GM20431 (cell line): ENCODE measurements around the gene PSMD3.
"Not testable (repeated sequence)": the region's sequence is repeated elsewhere in the genome, so short reads cannot be mapped to it uniquely, and the experiment has no call there.

Experiments used
- in situ Hi-C: fragments of 300-500 bp; cut with MseI, MboI; formaldehyde crosslinking; loops from one replicate; pipeline ENCODE4 v1.15.0; 2020; ENCODE audit warnings: low sequenced_read_pairs; ENCODE audit not compliant: unreplicated experiment

The PSMD3 gene

GRCh38 chr17:39988206-39988810 lies 7.7 kb downstream of the PSMD3 start:
- in situ Hi-C loops = no loop called here

DNA sequence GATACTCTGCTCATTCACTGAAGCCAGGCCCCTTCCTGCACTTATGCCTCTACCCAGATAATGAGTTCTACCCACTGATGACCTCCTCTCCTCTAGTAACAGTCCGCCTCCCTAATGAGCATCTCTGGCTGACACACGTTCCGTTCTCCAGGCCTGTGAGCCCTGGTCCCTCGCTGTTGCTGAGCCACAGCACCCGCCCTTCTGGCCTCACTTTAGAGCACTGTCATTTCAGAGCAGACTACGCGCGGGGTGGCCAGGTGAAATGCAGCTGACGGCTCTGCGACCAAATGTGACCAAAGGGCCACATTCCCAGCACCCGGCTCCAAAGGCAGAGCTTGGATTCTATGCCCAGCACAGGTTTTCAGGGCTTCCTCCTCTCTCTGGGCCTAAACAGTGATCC lies 13.8 kb downstream of the PSMD3 start:
- in situ Hi-C loops = no loop called here

DNA sequence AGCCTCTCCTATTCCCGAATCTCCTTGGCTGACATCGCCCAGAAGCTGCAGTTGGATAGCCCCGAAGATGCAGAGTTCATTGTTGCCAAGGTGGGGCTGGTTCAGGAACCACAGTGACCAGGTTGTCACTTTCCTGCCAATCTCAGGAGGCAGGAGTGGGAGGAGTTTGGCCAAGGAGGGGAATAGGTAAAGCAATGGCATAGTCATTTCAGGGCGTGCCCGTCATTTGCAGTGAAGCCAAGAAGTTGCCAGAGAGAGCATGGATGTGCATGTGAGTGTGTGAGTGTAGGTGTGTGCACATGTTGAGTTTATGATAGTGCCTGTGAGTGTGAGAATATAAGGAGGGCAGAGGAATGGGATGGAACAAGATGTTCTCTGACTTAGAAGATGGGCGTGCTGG lies 14.8 kb downstream of the PSMD3 start:
- in situ Hi-C loops = no loop called here

DNA sequence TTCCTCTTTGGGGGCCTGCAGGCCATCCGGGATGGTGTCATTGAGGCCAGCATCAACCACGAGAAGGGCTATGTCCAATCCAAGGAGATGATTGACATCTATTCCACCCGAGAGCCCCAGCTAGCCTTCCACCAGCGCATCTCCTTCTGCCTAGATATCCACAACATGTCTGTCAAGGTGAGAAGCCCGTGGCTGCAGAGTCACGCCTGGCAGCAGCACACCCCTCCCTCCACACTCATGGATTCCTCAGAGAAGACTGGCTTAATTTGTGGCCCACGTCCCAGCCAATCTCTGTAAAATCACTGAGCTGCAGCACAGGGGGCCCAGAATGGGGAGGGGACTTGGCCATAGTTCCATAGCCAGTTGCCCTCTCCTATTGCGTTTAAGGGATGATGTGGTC lies 15.6 kb downstream of the PSMD3 start:
- in situ Hi-C loops = no loop called here

GRCh38 chr17:39996800-39997199 lies 16.2 kb downstream of the PSMD3 start:
- in situ Hi-C loops = no loop called here

- in situ Hi-C loops = no loop called here
These were observed 16.9 kb downstream of the PSMD3 start for GRCh38 chr17:39997543-39997942.

- in situ Hi-C loops = no loop called here
These were observed 18.5 kb downstream of the PSMD3 start for GRCh38 chr17:39999067-39999466.

GRCh38 chr17:40000161-40000560 lies 19.6 kb downstream of the PSMD3 start:
- in situ Hi-C loops = no loop called here

GRCh38 chr17:40001335-40001734 lies 20.7 kb downstream of the PSMD3 start:
- in situ Hi-C loops = not testable (repeated sequence)

- in situ Hi-C loops = no loop called here
These were observed 23.5 kb downstream of the PSMD3 start for GRCh38 chr17:40004072-40004471.

DNA sequence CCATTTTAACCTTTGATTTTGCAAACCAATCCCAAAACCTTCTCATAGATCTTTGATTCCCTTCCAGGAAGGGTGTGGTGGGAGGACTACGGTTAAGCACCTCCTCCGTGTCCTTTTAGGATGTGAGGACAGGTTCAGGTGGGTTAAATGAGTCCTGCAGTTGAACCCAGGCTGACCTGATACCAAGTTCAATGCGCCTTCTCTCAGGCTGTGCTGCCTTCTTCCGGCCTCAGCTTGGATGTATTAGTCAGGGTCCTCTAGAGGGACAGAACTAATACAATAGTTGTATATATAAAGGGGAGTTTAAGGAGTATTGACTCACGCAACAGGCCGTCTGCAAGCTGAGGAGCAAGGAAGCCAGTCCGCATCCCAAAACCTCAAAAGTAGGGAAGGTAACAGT lies 24.1 kb downstream of the PSMD3 start:
- in situ Hi-C loops = no loop called here

DNA sequence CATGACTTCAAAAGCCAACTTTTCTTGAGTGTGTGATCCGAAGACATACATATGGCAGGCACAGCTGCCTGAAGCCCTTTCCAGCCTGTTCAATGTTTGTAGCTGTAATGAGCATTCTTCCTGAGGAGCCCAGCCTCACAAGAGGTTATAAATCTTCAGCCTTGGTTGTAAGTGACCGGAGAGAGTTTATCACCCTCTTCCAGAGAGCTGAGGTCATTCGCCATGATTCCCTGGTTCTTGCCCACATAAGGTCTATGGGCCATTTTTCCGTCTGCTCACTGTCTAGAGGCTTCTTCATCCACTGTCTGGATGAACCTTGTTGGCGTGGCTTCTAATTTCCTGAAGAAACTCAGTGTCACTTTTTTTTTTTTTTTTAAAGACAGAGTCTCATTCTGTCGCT lies 24.9 kb downstream of the PSMD3 start:
- in situ Hi-C loops = no loop called here

DNA sequence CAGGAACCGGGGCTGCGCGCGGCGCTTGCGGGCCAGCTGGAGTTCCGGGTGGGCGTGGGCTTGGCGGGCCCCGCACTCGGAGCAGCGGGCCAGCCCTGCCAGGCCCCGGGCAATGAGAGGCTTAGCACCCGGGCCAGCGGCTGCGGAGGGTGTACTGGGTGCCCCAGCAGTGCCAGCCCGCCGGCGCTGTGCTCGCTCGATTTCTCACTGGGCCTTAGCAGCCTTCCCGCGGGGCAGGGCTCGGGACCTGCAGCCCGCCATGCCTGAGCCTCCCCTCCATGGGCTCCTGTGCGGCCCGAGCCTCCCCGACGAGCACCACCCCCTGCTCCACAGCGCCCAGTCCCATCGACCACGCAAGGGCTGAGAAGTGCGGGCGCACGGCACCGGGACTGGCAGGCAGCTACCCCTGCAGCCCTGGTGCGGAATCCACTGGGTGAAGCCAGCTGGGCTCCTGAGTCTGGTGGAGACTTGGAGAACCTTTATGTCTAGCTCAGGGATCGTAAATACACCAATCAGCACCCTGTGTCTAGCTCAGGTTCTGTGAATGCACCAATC lies 30.4 kb downstream of the PSMD3 start:
- in situ Hi-C loops = not testable (repeated sequence)

GRCh38 chr17:40012017-40012647 lies 31.5 kb downstream of the PSMD3 start:
- in situ Hi-C loops = not testable (repeated sequence)

DNA sequence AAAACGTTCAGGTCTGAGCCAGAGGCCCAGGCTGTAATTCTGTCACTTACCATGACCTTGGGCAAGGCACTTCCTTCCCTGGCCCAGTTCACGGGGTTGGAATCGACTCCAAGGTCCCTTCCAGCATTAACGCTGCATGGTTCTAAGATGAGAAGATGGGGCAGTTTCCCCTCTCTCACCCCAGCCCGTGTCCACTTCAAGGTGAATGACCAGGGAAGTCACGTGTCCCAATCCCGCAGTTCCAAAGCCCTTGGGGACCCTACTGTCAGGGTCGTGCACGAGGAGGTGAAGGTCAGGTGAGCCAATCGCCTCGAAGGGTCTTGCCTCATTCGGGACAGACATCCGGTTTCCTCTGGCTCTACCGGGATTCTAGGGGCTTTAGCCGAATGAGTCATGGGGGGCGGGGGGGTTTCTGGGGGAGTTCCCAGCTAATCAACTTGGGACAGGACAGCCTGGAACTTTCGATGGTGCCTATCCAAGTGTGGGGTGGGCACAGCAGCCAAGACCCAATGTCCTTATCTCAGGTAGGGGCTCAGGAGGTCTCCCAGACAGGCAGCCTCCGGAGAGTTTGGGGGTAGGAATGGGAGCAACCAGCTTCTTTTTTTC lies 33.9 kb downstream of the PSMD3 start:
- in situ Hi-C loops = no loop called here

GRCh38 chr17:40015005-40015997 lies 34.7 kb downstream of the PSMD3 start, which contains the start of gene CSF3:
Gene CSF3, plus strand, starts transcription at chr17:40015440. Its CDS starts 35 bp downstream, at chr17:40015475.
- in situ Hi-C loops = no loop called here

DNA sequence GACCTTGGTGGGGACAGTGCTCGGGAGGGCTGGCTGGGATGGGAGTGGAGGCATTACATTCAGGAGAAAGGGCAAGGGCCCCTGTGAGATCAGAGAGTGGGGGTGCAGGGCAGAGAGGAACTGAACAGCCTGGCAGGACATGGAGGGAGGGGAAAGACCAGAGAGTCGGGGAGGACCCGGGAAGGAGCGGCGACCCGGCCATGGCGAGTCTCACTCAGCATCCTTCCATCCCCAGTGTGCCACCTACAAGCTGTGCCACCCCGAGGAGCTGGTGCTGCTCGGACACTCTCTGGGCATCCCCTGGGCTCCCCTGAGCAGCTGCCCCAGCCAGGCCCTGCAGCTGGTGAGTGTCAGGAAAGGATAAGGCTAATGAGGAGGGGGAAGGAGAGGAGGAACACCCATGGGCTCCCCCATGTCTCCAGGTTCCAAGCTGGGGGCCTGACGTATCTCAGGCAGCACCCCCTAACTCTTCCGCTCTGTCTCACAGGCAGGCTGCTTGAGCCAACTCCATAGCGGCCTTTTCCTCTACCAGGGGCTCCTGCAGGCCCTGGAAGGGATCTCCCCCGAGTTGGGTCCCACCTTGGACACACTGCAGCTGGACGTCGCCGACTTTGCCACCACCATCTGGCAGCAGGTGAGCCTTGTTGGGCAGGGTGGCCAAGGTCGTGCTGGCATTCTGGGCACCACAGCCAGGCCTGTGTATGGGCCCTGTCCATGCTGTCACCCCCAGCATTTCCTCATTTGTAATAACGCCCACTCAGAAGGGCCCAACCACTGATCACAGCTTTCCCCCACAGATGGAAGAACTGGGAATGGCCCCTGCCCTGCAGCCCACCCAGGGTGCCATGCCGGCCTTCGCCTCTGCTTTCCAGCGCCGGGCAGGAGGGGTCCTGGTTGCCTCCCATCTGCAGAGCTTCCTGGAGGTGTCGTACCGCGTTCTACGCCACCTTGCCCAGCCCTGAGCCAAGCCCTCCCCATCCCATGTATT lies 35.7 kb downstream of the PSMD3 start:
- in situ Hi-C loops = no loop called here

DNA sequence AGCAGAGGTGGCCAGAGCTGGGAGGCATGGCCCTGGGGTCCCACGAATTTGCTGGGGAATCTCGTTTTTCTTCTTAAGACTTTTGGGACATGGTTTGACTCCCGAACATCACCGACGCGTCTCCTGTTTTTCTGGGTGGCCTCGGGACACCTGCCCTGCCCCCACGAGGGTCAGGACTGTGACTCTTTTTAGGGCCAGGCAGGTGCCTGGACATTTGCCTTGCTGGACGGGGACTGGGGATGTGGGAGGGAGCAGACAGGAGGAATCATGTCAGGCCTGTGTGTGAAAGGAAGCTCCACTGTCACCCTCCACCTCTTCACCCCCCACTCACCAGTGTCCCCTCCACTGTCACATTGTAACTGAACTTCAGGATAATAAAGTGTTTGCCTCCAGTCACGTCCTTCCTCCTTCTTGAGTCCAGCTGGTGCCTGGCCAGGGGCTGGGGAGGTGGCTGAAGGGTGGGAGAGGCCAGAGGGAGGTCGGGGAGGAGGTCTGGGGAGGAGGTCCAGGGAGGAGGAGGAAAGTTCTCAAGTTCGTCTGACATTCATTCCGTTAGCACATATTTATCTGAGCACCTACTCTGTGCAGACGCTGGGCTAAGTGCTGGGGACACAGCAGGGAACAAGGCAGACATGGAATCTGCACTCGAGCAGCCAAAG lies 36.9 kb downstream of the PSMD3 start:
- in situ Hi-C loops = no loop called here
